H1 (cell line): ENCODE results near the gene ANKEF1. TPM values are rescaled to one million over a fixed set of nuclear protein-coding genes. Genes with fewer than 3 reads are reported as not detected.

Experiments
- EP300 ChIP-seq, 2 experiments: IDR thresholded peaks; 1 replicate in 1 of 2; 2 replicates in 1 of 2; pipeline ENCODE4 v1.6.1; 2011 to 2012; ENCODE audit warnings: low read depth in 2 of 2, low read length in 2 of 2, mild to moderate bottlenecking in 2 of 2, borderline replicate concordance in 1 of 2, inconsistent platforms in 1 of 2, moderate library complexity in 1 of 2
- GTF2F1 ChIP-seq: IDR thresholded peaks from 2 replicates; pipeline ENCODE4 v1.6.1; 2012; ENCODE audit warnings: low read depth, low read length, improper control_type of control experiment, borderline replicate concordance
- HDAC2 ChIP-seq, 2 experiments: fragments of 300-600 bp in 1 of 2; sonication (generic) in 1 of 2; IDR thresholded peaks; 2 replicates each; pipeline ENCODE4 v1.6.1; 2011 to 2012; ENCODE audit warnings: low read depth in 2 of 2, low read length in 2 of 2, mild to moderate bottlenecking in 2 of 2, moderate library complexity in 2 of 2, borderline replicate concordance in 1 of 2, inconsistent platforms in 1 of 2
- JUND ChIP-seq: IDR thresholded peaks from 2 replicates; pipeline ENCODE4 v1.6.1; 2011; ENCODE audit warnings: mild to moderate bottlenecking, improper control_type of control experiment, low read length
- PHF8 ChIP-seq: fragments of 200-600 bp; sonication (generic); conservative IDR thresholded peaks from 2 replicates; pipeline ENCODE4 v1.7.1; 2012; ENCODE audit warnings: low read depth, mild to moderate bottlenecking, inconsistent platforms, low read length, moderate library complexity
- POLR2A ChIP-seq, 2 experiments: IDR thresholded peaks; 1 replicate in 1 of 2; 2 replicates in 1 of 2; pipeline ENCODE4 v1.6.1; 2011; ENCODE audit warnings: low read depth in 2 of 2, low read length in 2 of 2, mild to moderate bottlenecking in 2 of 2; ENCODE audit errors: control extremely low read depth in 1 of 2
- RAD21 ChIP-seq, 2 experiments: IDR thresholded peaks in 1 of 2; conservative IDR thresholded peaks in 1 of 2; 2 replicates each; pipeline ENCODE4 v1.6.1; 2011; ENCODE audit warnings: low read depth in 2 of 2, low read length in 2 of 2, improper control_type of control experiment in 1 of 2, inconsistent platforms in 1 of 2, mild to moderate bottlenecking in 1 of 2, moderate library complexity in 1 of 2
- SP1 ChIP-seq: IDR thresholded peaks from 2 replicates; pipeline ENCODE4 v1.6.1; 2011; ENCODE audit warnings: low read depth, low read length
- SRF ChIP-seq: IDR thresholded peaks from 2 replicates; pipeline ENCODE4 v1.6.1; 2011; ENCODE audit warnings: mild to moderate bottlenecking, low read depth, low read length, moderate library complexity
- SUZ12 ChIP-seq: fragments of 200-600 bp; sonication (generic); IDR thresholded peaks from 2 replicates; pipeline ENCODE4 v1.6.1; 2012; ENCODE audit warnings: mild to moderate bottlenecking, inconsistent platforms, low read length, moderate library complexity, mixed read lengths
- TAF1 ChIP-seq: IDR thresholded peaks from 2 replicates; pipeline ENCODE4 v1.6.1; 2011; ENCODE audit warnings: mild to moderate bottlenecking, low read depth, low read length
- TAF7 ChIP-seq: optimal IDR thresholded peaks from 2 replicates; pipeline ENCODE3; 2011; ENCODE audit warnings: low read depth, mild to moderate bottlenecking, inconsistent platforms, low read length, moderate library complexity, borderline replicate concordance
- polyA plus RNA-seq, 7 experiments: library from polyadenylated mRNA; depleted of rRNA in 3 of 7; stranded (reverse) in 5 of 7; unstranded in 2 of 7; fragments of >200 nt in 5 of 7; fragments of 200-250 nt in 2 of 7; gene quantifications; 1 replicate in 5 of 7; 2 replicates in 1 of 7; 4 replicates in 1 of 7; pipeline versions ENCODE4 v1.2.1 to v1.2.3, GENCODE V29; 2011 to 2013; ENCODE audit warnings: missing spikeins in 2 of 7, mixed read lengths in 2 of 7
- total RNA-seq: library from RNA; stranded (reverse); fragmentation: NEBNext Ultra II Directional; extraction: Animal tissue kit (Norgen Biotek cat#: 25700); gene quantifications from 2 replicates; pipeline ENCODE4 v1.2.1, GENCODE V29; 2021
- TF ChIP-seq, protein P1 (sequence below): IDR thresholded peaks from 2 replicates; pipeline ENCODE4 v1.6.1; 2012; ENCODE audit warnings: inconsistent platforms
- TF ChIP-seq, protein P2 (sequence below), 3 experiments: IDR thresholded peaks; 1 replicate in 2 of 3; 2 replicates in 1 of 3; pipeline versions ENCODE4 v1.5.1 to v1.6.1; 2011; ENCODE audit warnings: low read length in 3 of 3, mild to moderate bottlenecking in 3 of 3, inconsistent platforms in 2 of 3, low read depth in 1 of 3, moderate library complexity in 1 of 3; ENCODE audit not compliant: insufficient read depth in 1 of 3; ENCODE audit errors: control extremely low read depth in 1 of 3

ANKEF1 gene
- total and polyA plus RNA-seq, 2 of the 8 experiments (the other 6 are each of a cell fraction or from before 2014, with no cell fraction given), result 2.8 to 10.0 TPM

DNA sequence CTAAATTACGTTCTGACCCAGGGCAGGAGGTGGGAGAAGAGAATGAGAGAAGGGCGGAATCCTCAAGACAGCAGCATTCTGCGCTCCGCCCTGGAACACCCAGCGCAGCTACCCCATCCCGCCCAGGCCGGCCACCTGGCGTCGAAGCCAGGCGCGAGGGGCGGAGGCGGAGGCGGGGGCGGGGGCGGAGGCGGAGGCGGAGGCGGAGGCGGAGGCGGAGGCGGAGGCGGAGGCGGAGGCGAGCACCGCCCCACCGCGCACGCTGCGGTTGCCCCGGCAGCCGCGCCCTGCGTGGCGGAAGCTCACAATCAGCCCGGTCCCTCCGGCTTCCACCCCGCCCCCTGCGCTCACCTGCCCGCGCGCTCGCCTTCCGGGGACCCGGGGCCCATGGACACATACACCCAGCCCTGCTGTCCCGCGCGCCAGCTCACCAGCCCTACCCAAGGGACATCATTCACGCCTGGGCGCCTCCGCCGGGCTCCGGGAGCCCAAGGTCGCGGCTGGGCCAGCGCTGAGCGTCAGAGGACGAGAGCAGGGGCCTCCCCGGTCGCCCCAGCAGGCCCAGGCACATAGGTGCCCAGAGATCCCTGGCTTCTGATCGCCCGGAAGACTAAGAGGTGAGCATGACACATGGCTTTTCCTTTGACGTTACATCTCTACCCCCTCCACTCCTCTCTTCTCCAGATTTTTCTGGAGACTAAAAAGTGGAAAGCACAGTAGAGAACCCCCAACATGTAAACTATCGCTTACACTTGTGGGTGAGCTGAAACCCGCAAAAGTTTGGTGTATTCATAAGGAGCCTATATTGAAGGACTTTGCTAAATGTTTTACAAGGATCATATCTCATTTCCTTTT lies at the start of gene ANKEF1 (continued):
- TF ChIP-seq, protein P1, sequence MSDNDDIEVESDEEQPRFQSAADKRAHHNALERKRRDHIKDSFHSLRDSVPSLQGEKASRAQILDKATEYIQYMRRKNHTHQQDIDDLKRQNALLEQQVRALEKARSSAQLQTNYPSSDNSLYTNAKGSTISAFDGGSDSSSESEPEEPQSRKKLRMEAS, result peak; percentile 96
- TF ChIP-seq EP300 (IDR thresholded peaks at IDR 0.05; ENCODE audit: borderline replicate concordance in 1 of 2, low read depth in 2 of 2, low read length in 2 of 2) (peak in 1 of 2 experiments; percentile 11; a peak in 1 of 3 replicates), JUND (no peak), SUZ12 (no peak), HDAC2 (IDR thresholded peaks at IDR 0.05; ENCODE audit: borderline replicate concordance in 1 of 2, low read depth in 2 of 2, low read length in 2 of 2) (0 out of 4 replicates have a peak, but pooled peaks of 1 of the 2 experiments have one; percentile 49), PHF8 (peak; percentile 89), POLR2A (IDR thresholded peaks at IDR 0.05; ENCODE audit: control extremely low read depth in 1 of 2, low read depth in 2 of 2, low read length in 2 of 2) (peak in 1 of 2 experiments; percentile 75; a peak in 2 of 3 replicates), SRF (no peak), TAF1 (peak; percentile 52), GTF2F1 (no peak), TAF7 (peak; percentile 24), RAD21 (IDR thresholded peaks at IDR 0.05 in 1 of 2, conservative IDR thresholded peaks at IDR 0.05 in 1 of 2; ENCODE audit: low read depth in 2 of 2, low read length in 2 of 2) (peak in 1 of 2 experiments; percentile 17; a peak in 1 of 4 replicates), SP1 (0 out of 2 replicates have a peak, but pooled peaks have one; percentile 17)
- TF ChIP-seq, protein P2, sequence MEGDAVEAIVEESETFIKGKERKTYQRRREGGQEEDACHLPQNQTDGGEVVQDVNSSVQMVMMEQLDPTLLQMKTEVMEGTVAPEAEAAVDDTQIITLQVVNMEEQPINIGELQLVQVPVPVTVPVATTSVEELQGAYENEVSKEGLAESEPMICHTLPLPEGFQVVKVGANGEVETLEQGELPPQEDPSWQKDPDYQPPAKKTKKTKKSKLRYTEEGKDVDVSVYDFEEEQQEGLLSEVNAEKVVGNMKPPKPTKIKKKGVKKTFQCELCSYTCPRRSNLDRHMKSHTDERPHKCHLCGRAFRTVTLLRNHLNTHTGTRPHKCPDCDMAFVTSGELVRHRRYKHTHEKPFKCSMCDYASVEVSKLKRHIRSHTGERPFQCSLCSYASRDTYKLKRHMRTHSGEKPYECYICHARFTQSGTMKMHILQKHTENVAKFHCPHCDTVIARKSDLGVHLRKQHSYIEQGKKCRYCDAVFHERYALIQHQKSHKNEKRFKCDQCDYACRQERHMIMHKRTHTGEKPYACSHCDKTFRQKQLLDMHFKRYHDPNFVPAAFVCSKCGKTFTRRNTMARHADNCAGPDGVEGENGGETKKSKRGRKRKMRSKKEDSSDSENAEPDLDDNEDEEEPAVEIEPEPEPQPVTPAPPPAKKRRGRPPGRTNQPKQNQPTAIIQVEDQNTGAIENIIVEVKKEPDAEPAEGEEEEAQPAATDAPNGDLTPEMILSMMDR (IDR thresholded peaks at IDR 0.05; ENCODE audit: control extremely low read depth in 1 of 3, insufficient read depth in 1 of 3, low read depth in 1 of 3, low read length in 3 of 3), result 0 out of 4 replicates have a peak, but pooled peaks of 1 of the 3 experiments have one; percentile 8
